H9 (cell line): ENCODE data around the gene GLS2. TPM values are rescaled to one million over a fixed set of nuclear protein-coding genes. Genes with fewer than 3 reads are reported as not detected.

ENCODE experiments used
- DNase-seq: peaks from one replicate; pipeline ENCODE4 v3.0.0-alpha.2; 2017
- H2AFZ ChIP-seq: one replicate; pipeline ENCODE4 v1.6.1; 2013; ENCODE audit warnings: mild to moderate bottlenecking, low read length, control low read depth, moderate library complexity
- H2AK5ac ChIP-seq: 2 replicates; pipeline ENCODE4 v1.6.1; 2013; ENCODE audit warnings: low read length, control low read depth, mixed read lengths; ENCODE audit not compliant: insufficient read length
- H2BK120ac ChIP-seq: one replicate; pipeline ENCODE4 v1.6.1; 2013; ENCODE audit warnings: low read depth, mild to moderate bottlenecking, low read length, control low read depth, inconsistent platforms; ENCODE audit not compliant: poor library complexity, severe bottlenecking
- H2BK12ac ChIP-seq: 2 replicates; pipeline ENCODE4 v1.6.1; 2013; ENCODE audit warnings: low read length, control low read depth, mixed read lengths, low read depth; ENCODE audit not compliant: insufficient read length
- H2BK15ac ChIP-seq: 2 replicates; pipeline ENCODE4 v1.6.1; 2013; ENCODE audit warnings: low read depth, low read length, control low read depth
- H2BK20ac ChIP-seq: one replicate; pipeline ENCODE4 v1.6.1; 2013; ENCODE audit warnings: low read depth, mild to moderate bottlenecking, low read length, control low read depth, inconsistent platforms; ENCODE audit not compliant: poor library complexity, severe bottlenecking
- H2BK5ac ChIP-seq: 2 replicates; pipeline ENCODE4 v1.6.1; 2013; ENCODE audit warnings: low read length, control low read depth, mixed read lengths; ENCODE audit not compliant: insufficient read length
- H3K14ac ChIP-seq: 2 replicates; pipeline ENCODE4 v1.6.1; 2013; ENCODE audit warnings: low read length, control low read depth; ENCODE audit not compliant: insufficient read depth
- H3K18ac ChIP-seq: 2 replicates; pipeline ENCODE4 v1.6.1; 2013; ENCODE audit warnings: low read depth, mild to moderate bottlenecking, mixed read lengths, low read length, control low read depth; ENCODE audit not compliant: insufficient read length
- H3K23ac ChIP-seq: 2 replicates; pipeline ENCODE4 v1.6.1; 2013; ENCODE audit warnings: low read length, control low read depth, mixed read lengths, low read depth; ENCODE audit not compliant: insufficient read length
- H3K23me2 ChIP-seq: 2 replicates; pipeline ENCODE4 v1.6.1; 2013; ENCODE audit warnings: low read depth, mild to moderate bottlenecking, mixed read lengths, low read length, control low read depth; ENCODE audit not compliant: insufficient read length, poor library complexity, severe bottlenecking
- H3K27ac ChIP-seq: 2 replicates; pipeline ENCODE4 v1.5.1; 2013; ENCODE audit warnings: low read length, control low read depth, mixed read lengths, low read depth; ENCODE audit not compliant: insufficient read length
- H3K27me3 ChIP-seq: 2 replicates; pipeline ENCODE4 v1.6.1; 2013; ENCODE audit warnings: low read length, control low read depth, inconsistent platforms; ENCODE audit not compliant: insufficient read depth
- H3K4ac ChIP-seq: 2 replicates; pipeline ENCODE4 v1.6.1; 2013; ENCODE audit warnings: low read depth, mild to moderate bottlenecking, control low read depth, inconsistent platforms, low read length, moderate library complexity
- H3K4me1 ChIP-seq: 2 replicates; pipeline ENCODE4 v1.6.1; 2013; ENCODE audit warnings: low read length, control low read depth, inconsistent platforms; ENCODE audit not compliant: insufficient read depth
- H3K4me2 ChIP-seq: 2 replicates; pipeline ENCODE4 v1.6.1; 2013; ENCODE audit warnings: low read length, control low read depth, mixed read lengths; ENCODE audit not compliant: insufficient read length, insufficient read depth
- H3K56ac ChIP-seq: 2 replicates; pipeline ENCODE4 v1.6.1; 2013; ENCODE audit warnings: low read depth, mild to moderate bottlenecking, mixed read lengths, low read length, control low read depth; ENCODE audit not compliant: insufficient read length
- H3K79me1 ChIP-seq: 2 replicates; pipeline ENCODE4 v1.6.1; 2013; ENCODE audit warnings: low read depth, mild to moderate bottlenecking, moderate library complexity, low read length, control low read depth, inconsistent platforms; ENCODE audit not compliant: insufficient read depth, poor library complexity, severe bottlenecking
- H3K79me2 ChIP-seq: 2 replicates; pipeline ENCODE4 v1.6.1; 2013; ENCODE audit warnings: low read length, control low read depth, inconsistent platforms; ENCODE audit not compliant: insufficient read depth
- H3K9ac ChIP-seq: 2 replicates; pipeline ENCODE4 v1.6.1; 2013; ENCODE audit warnings: low read length, control low read depth, mixed read lengths; ENCODE audit not compliant: insufficient read length; ENCODE audit errors: extremely low read depth
- H3K9me3 ChIP-seq: one replicate; pipeline ENCODE4 v1.6.1; 2013; ENCODE audit warnings: low read depth, low read length, inconsistent platforms; ENCODE audit not compliant: control insufficient read depth
- H3T11ph ChIP-seq: one replicate; pipeline ENCODE4 v1.6.1; 2013; ENCODE audit warnings: mild to moderate bottlenecking, low read length, control low read depth, inconsistent platforms
- H4K20me1 ChIP-seq: one replicate; pipeline ENCODE4 v1.6.1; 2013; ENCODE audit not compliant: control insufficient read depth, insufficient read length, insufficient read depth
- H4K5ac ChIP-seq: 2 replicates; pipeline ENCODE4 v1.6.1; 2013; ENCODE audit warnings: low read depth, mild to moderate bottlenecking, mixed read lengths, low read length, control low read depth; ENCODE audit not compliant: insufficient read length
- H4K8ac ChIP-seq: replicated peaks from 2 replicates; pipeline ENCODE4 v1.6.1; 2013; ENCODE audit warnings: low read length, control low read depth, mixed read lengths, low read depth; ENCODE audit not compliant: insufficient read length
- H4K91ac ChIP-seq: 2 replicates; pipeline ENCODE4 v1.6.1; 2013; ENCODE audit warnings: low read depth, mild to moderate bottlenecking, moderate library complexity, mixed read lengths, low read length, control low read depth; ENCODE audit not compliant: insufficient read length
- H3K27ac Mint-ChIP-seq, 3 experiments: 2 replicates in 2 of 3; 3 replicates in 1 of 3; pipeline ENCODE4 v1.8.0; 2020 to 2021; ENCODE audit warnings: mixed read lengths in 3 of 3, mild to moderate bottlenecking in 1 of 3, moderate library complexity in 1 of 3
- H3K27me3 Mint-ChIP-seq: 2 replicates; pipeline ENCODE4 v1.8.0; 2021; ENCODE audit warnings: low read depth, mild to moderate bottlenecking, moderate library complexity, mixed read lengths
- H3K36me3 Mint-ChIP-seq, 3 experiments: 2 replicates in 2 of 3; 3 replicates in 1 of 3; pipeline ENCODE4 v1.8.0; 2020 to 2021; ENCODE audit warnings: low read depth in 3 of 3, mixed read lengths in 3 of 3; ENCODE audit not compliant: insufficient read depth in 1 of 3
- H3K4me1 Mint-ChIP-seq, 2 experiments: 2 replicates each; pipeline ENCODE4 v1.8.0; 2020; ENCODE audit warnings: mixed read lengths in 2 of 2
- H3K4me3 Mint-ChIP-seq, 2 experiments: 2 replicates in 1 of 2; 3 replicates in 1 of 2; pipeline ENCODE4 v1.8.0; 2020 to 2021; ENCODE audit warnings: mild to moderate bottlenecking in 2 of 2, mixed read lengths in 2 of 2, moderate library complexity in 1 of 2
- H3K9me3 Mint-ChIP-seq, 2 experiments: 2 replicates in 1 of 2; 3 replicates in 1 of 2; pipeline ENCODE4 v1.8.0; 2020; ENCODE audit warnings: mild to moderate bottlenecking in 2 of 2, mixed read lengths in 2 of 2, moderate library complexity in 1 of 2
- CTCF ChIP-seq: fragments of 200-600 bp; sonication (generic); conservative IDR thresholded peaks from 3 replicates; pipeline ENCODE4 v1.8.0; 2021; ENCODE audit warnings: antibody characterized with exemption, mild to moderate bottlenecking
- WGBS: extraction: QIAGEN DNeasy Blood & Tissue Kit; methylation state at CpG from one replicate; pipeline ENCODE4 v1.1.7; 2013; ENCODE audit warnings: missing lambda C conversion rate, low lambda C conversion rate, mixed read lengths; ENCODE audit not compliant: insufficient read length; ENCODE audit errors: extremely low coverage; 5-methylcytosine and 5-hydroxymethylcytosine counted together
- total RNA-seq: library from RNA; stranded (reverse); gene quantifications from 2 replicates; pipeline ENCODE4 v1.2.1, GENCODE V29; 2021

The GLS2 gene
- total RNA-seq, 1 experiment from 2014 or later, result 17.0 TPM

- Histone ChIP-seq H4K20me1 (no peaks in the 10 kb centered on the region), H2BK120ac (no peak overlapping the region), H3K4me1 (no peaks in the 10 kb centered on the region), H4K91ac (no peak overlapping the region), H3K18ac (no peak overlapping the region), H3K9ac (no peak overlapping the region), H3K27me3 (no peaks in the 10 kb centered on the region), H2BK20ac (no peak overlapping the region), H4K5ac (no peak overlapping the region), H4K8ac (no peak overlapping the region), H3K56ac (no peak overlapping the region), H3K23ac (no peak overlapping the region), H3K79me1 (no peaks in the 10 kb centered on the region), H2BK5ac (no peak overlapping the region), H3K4ac (no peak overlapping the region), H3K9me3 (no peaks in the 10 kb centered on the region), H3K23me2 (no peaks in the 10 kb centered on the region), H3K4me2 (no peak overlapping the region), H3K14ac (no peak overlapping the region), H3K27ac (no peak overlapping the region), H3T11ph (no peak overlapping the region), H2AFZ (no peak overlapping the region), H2BK15ac (no peak overlapping the region), H3K79me2 (no peaks in the 10 kb centered on the region), H2AK5ac (no peak overlapping the region), H2BK12ac (no peak overlapping the region)
- no peaks in the 10 kb centered on the region for H3K27me3 Mint-ChIP-seq
- no peak for DNase-seq
- H3K4me3 Mint-ChIP-seq, result no peak overlapping the region
- no CpG with 5 or more reads among the region's 7 CpGs for WGBS
- no peaks in the 10 kb centered on the region for H3K4me1 Mint-ChIP-seq
- H3K9me3 Mint-ChIP-seq, result no peaks in the 10 kb centered on the region
- H3K27ac Mint-ChIP-seq, result no peak overlapping the region
- no peak for TF ChIP-seq CTCF
- H3K36me3 Mint-ChIP-seq, result peaks cover 0 to 12% (median 0%) of the 10 kb centered on the region in 3 experiments; a peak in 2 of 7 replicates
These were observed 8.3 kb downstream of the GLS2 start for GRCh38 chr12:56479625-56480024.
